SK-N-SH treated with all-trans-retinoic acid at 6 μM for 48 hours (cell line): ENCODE measurements around the gene GK.

Experiments used
- ATAC-seq: fragments of 200-7000 bp; cut with Tn5 transposase; 3 replicates; pipeline ENCODE4 v1.9.1; 2020; ENCODE audit warnings: mild to moderate bottlenecking, moderate library complexity
- ARNTL ChIP-seq: fragments of 450-650 bp; formaldehyde crosslinking; IDR thresholded peaks from 2 replicates; pipeline ENCODE4 v1.5.0; 2020; ENCODE audit warnings: low read depth, mild to moderate bottlenecking, moderate library complexity, borderline replicate concordance
- BACH2 ChIP-seq: fragments of 250-450 bp; sonication (Bioruptor Pico); IDR thresholded peaks from 2 replicates; pipeline ENCODE4 v1.9.0; 2021; ENCODE audit warnings: mild to moderate bottlenecking, borderline replicate concordance
- CREB5 ChIP-seq: fragments of 250-450 bp; sonication (Bioruptor Pico); IDR thresholded peaks from 2 replicates; pipeline ENCODE4 v1.5.1; 2020; ENCODE audit warnings: low read depth, mild to moderate bottlenecking, moderate library complexity
- CSDC2 ChIP-seq: fragments of 250-450 bp; sonication (Bioruptor Pico); IDR thresholded peaks from 2 replicates; pipeline ENCODE4 v1.5.0; 2020; ENCODE audit warnings: mild to moderate bottlenecking, moderate library complexity
- CSRNP3 ChIP-seq: fragments of 250-450 bp; sonication (Bioruptor Pico); IDR thresholded peaks from 2 replicates; pipeline ENCODE4 v1.5.1; 2021; ENCODE audit warnings: mild to moderate bottlenecking, moderate library complexity
- GLIS3 ChIP-seq: fragments of 250-450 bp; sonication (Bioruptor Pico); IDR thresholded peaks from 2 replicates; pipeline ENCODE4 v1.5.0; 2020; ENCODE audit warnings: mild to moderate bottlenecking, moderate library complexity
- ISL1 ChIP-seq: fragments of 250-450 bp; sonication (Bioruptor Pico); IDR thresholded peaks from 2 replicates; pipeline ENCODE4 v2.1.2; 2022; ENCODE audit warnings: mild to moderate bottlenecking, moderate library complexity
- OSR1 ChIP-seq: fragments of 250-450 bp; sonication (Bioruptor Pico); IDR thresholded peaks from 2 replicates; pipeline ENCODE4 v1.8.0; 2022; ENCODE audit warnings: moderate library complexity, mild to moderate bottlenecking, inconsistent platforms
- POU6F1 ChIP-seq: fragments of 250-450 bp; sonication (Bioruptor Pico); IDR thresholded peaks from 2 replicates; pipeline ENCODE4 v1.8.0; 2021; ENCODE audit warnings: low read depth, mild to moderate bottlenecking, moderate library complexity, borderline replicate concordance
- PPARA ChIP-seq: fragments of 250-450 bp; sonication (Bioruptor Pico); IDR thresholded peaks from 2 replicates; pipeline ENCODE4 v1.5.0; 2020; ENCODE audit warnings: mild to moderate bottlenecking, borderline replicate concordance
- RARB ChIP-seq: fragments of 250-450 bp; sonication (Bioruptor Pico); IDR thresholded peaks from 2 replicates; pipeline ENCODE4 v1.8.0; 2021; ENCODE audit warnings: mild to moderate bottlenecking, moderate library complexity
- SNAI2 ChIP-seq: fragments of 250-450 bp; sonication (Bioruptor Pico); IDR thresholded peaks from 2 replicates; pipeline ENCODE4 v1.5.0; 2020; ENCODE audit warnings: mild to moderate bottlenecking, moderate library complexity
- TOX ChIP-seq: fragments of 250-450 bp; sonication (Bioruptor Pico); IDR thresholded peaks from 2 replicates; pipeline ENCODE4 v1.8.0; 2021; ENCODE audit warnings: mild to moderate bottlenecking, moderate library complexity, borderline replicate concordance
- ZC3H10 ChIP-seq: fragments of 250-450 bp; sonication (Bioruptor Pico); IDR thresholded peaks from 2 replicates; pipeline ENCODE4 v1.5.1; 2021; ENCODE audit warnings: mild to moderate bottlenecking, moderate library complexity
- ZFP3 ChIP-seq: fragments of 250-450 bp; sonication (Bioruptor Pico); IDR thresholded peaks from 2 replicates; pipeline ENCODE4 v1.5.0; 2020; ENCODE audit warnings: mild to moderate bottlenecking, moderate library complexity
- ZFP30 ChIP-seq: fragments of 450-650 bp; formaldehyde crosslinking; IDR thresholded peaks from 2 replicates; pipeline ENCODE4 v1.5.0; 2022; ENCODE audit warnings: mild to moderate bottlenecking, moderate library complexity
- ZNF565 ChIP-seq: fragments of 450-650 bp; formaldehyde crosslinking; conservative IDR thresholded peaks from 2 replicates; pipeline ENCODE4 v1.5.0; 2020; ENCODE audit warnings: low read depth, mild to moderate bottlenecking, moderate library complexity
- ZNF70 ChIP-seq: fragments of 450-650 bp; formaldehyde crosslinking; IDR thresholded peaks from 2 replicates; pipeline ENCODE4 v1.5.0; 2020; ENCODE audit warnings: mild to moderate bottlenecking, moderate library complexity
- ZNF8 ChIP-seq: fragments of 450-650 bp; formaldehyde crosslinking; IDR thresholded peaks from 2 replicates; pipeline ENCODE4 v1.5.0; 2020; ENCODE audit warnings: mild to moderate bottlenecking, moderate library complexity
- TF ChIP-seq, protein P1 (sequence below): fragments of 250-450 bp; sonication (Bioruptor Pico); IDR thresholded peaks from 2 replicates; pipeline ENCODE4 v1.8.0; 2020; ENCODE audit warnings: mild to moderate bottlenecking, moderate library complexity, borderline replicate concordance

GK gene

DNA sequence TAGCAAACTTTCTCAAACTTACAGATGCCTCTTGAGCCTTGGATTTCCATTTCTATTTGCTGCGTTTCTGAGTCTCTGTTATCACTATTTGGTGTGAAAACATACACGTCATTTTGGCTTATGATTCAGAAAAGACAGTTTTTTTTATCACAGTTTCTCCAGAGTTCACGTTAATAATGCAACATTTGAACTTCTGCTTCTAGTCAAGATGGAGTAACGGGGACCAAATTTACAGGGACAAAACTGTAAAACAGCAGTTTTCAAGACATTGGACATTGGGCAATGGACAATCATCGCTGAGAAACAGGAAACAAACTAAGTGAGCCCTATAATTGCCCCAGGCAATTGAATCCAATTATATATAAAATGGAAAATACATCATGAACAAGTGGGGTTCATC is 39.5 kb upstream of the GK start (continued):
- TF ChIP-seq, protein P1, sequence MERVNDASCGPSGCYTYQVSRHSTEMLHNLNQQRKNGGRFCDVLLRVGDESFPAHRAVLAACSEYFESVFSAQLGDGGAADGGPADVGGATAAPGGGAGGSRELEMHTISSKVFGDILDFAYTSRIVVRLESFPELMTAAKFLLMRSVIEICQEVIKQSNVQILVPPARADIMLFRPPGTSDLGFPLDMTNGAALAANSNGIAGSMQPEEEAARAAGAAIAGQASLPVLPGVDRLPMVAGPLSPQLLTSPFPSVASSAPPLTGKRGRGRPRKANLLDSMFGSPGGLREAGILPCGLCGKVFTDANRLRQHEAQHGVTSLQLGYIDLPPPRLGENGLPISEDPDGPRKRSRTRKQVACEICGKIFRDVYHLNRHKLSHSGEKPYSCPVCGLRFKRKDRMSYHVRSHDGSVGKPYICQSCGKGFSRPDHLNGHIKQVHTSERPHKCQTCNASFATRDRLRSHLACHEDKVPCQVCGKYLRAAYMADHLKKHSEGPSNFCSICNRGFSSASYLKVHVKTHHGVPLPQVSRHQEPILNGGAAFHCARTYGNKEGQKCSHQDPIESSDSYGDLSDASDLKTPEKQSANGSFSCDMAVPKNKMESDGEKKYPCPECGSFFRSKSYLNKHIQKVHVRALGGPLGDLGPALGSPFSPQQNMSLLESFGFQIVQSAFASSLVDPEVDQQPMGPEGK (CRISPR knock-in tag) = no peak

- peak; percentile 55; the same call in 2 of the 3 replicates for ATAC-seq
- TF ChIP-seq ARNTL (CRISPR knock-in tag) = no peak
- no peak for TF ChIP-seq POU6F1
- TF ChIP-seq CSDC2 (CRISPR knock-in tag) = no peak
- TF ChIP-seq ZNF8 (CRISPR knock-in tag) = no peak
- TF ChIP-seq ZNF70 = no peak
- TF ChIP-seq, protein P1 (CRISPR knock-in tag) = no peak
- TF ChIP-seq GLIS3 = no peak
- no peak for TF ChIP-seq ZFP3 (CRISPR knock-in tag)
- TF ChIP-seq RARB (CRISPR knock-in tag) = no peak
- no peak for TF ChIP-seq BACH2 (CRISPR knock-in tag)
- TF ChIP-seq CSRNP3 = no peak
- no peak for TF ChIP-seq ZNF565
- no peak for TF ChIP-seq ZFP30 (CRISPR knock-in tag)
- TF ChIP-seq OSR1 = no peak
- TF ChIP-seq PPARA (CRISPR knock-in tag) = no peak
These were observed 38.0 kb upstream of the GK start for GRCh38 chrX:30615229-30615628.

DNA sequence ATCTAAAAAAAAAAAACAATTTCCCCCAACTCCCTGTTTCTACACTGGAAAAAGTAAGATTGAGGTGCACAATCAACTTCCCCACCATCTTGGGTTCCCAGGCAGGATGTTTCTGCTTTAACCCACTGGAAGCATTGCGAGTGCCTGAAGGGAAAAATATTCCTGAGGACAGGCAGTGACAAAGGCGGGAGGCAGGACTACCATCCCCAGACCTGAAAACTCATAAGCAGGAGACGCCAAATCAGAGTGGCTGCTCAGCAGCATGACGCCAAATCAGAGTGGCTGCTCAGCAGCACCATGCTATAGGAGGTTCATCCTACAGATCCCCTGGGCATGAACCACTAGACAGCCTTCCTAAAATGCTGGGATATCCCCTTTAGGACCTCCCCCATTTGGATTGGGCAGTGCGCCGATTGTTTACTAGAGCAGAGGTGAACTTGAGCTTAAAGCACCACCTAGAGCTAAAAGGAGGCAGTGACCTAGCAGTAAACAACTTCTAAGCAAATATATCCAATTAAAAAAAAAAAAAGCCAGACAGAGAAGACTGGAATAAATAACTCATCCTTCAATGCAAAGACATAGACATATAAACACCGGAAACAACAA is 35.0 kb upstream of the GK start:
- no peak for TF ChIP-seq CREB5 (CRISPR knock-in tag)
- ATAC-seq = no peak

- ATAC-seq = no peak
- no peak for TF ChIP-seq CREB5 (CRISPR knock-in tag)
- TF ChIP-seq PPARA (CRISPR knock-in tag) = no peak
- TF ChIP-seq ZFP30 (CRISPR knock-in tag) = no peak
- TF ChIP-seq SNAI2 (CRISPR knock-in tag) = no peak
- no peak for TF ChIP-seq ZFP3 (CRISPR knock-in tag)
- TF ChIP-seq ISL1 (CRISPR knock-in tag) = no peak
- TF ChIP-seq BACH2 (CRISPR knock-in tag) = no peak
- TF ChIP-seq POU6F1 = no peak
- TF ChIP-seq ZNF8 (CRISPR knock-in tag) = no peak
- TF ChIP-seq, protein P1 (CRISPR knock-in tag) = no peak
- TF ChIP-seq TOX (CRISPR knock-in tag) = no peak
- no peak for TF ChIP-seq GLIS3
- no peak for TF ChIP-seq ZNF565
- no peak for TF ChIP-seq RARB (CRISPR knock-in tag)
- no peak for TF ChIP-seq ARNTL (CRISPR knock-in tag)
- no peak for TF ChIP-seq ZNF70
- no peak for TF ChIP-seq ZC3H10 (CRISPR knock-in tag)
These were observed 33.1 kb upstream of the GK start for GRCh38 chrX:30620125-30620524.
